Fibroblast of the aortic adventitia (primary cell): ENCODE data around the gene TM2D3. TPM values are rescaled to one million over a fixed set of nuclear protein-coding genes. Genes with fewer than 3 reads are reported as not detected.

Experiments
- DNase-seq: peaks from one replicate; pipeline ENCODE4 v3.0.0-alpha.2; 2010; ENCODE audit warnings: low read depth
- H3K4me3 ChIP-seq: 2 replicates; pipeline ENCODE4 v1.5.1; 2011; ENCODE audit warnings: low read depth, mild to moderate bottlenecking, control low read depth, low read length, moderate library complexity
- small RNA-seq: library from RNA; depleted of rRNA; stranded (forward); fragments of <200 nt; gene quantifications from one replicate; pipeline ENCODE3, GENCODE V24; 2012
- total RNA-seq: library from RNA; depleted of rRNA; stranded (reverse); fragments of >200 nt; gene quantifications from 2 replicates; pipeline ENCODE4 v1.2.3, GENCODE V29; 2012; ENCODE audit warnings: low replicate concordance
- TF ChIP-seq, protein P1 (sequence below): IDR thresholded peaks from 2 replicates; pipeline ENCODE4 v1.5.1; 2011; ENCODE audit warnings: mild to moderate bottlenecking, low read length, control low read depth, inconsistent platforms; ENCODE audit not compliant: insufficient read depth

Gene TM2D3
- total RNA-seq, 1 donor: 37.0 TPM

GRCh38 chr15:101600035-101600434 lies 52.1 kb downstream of the TM2D3 start:
- no peak for DNase-seq
- no peak overlapping the region for H3K4me3 ChIP-seq
- TF ChIP-seq, protein P1, sequence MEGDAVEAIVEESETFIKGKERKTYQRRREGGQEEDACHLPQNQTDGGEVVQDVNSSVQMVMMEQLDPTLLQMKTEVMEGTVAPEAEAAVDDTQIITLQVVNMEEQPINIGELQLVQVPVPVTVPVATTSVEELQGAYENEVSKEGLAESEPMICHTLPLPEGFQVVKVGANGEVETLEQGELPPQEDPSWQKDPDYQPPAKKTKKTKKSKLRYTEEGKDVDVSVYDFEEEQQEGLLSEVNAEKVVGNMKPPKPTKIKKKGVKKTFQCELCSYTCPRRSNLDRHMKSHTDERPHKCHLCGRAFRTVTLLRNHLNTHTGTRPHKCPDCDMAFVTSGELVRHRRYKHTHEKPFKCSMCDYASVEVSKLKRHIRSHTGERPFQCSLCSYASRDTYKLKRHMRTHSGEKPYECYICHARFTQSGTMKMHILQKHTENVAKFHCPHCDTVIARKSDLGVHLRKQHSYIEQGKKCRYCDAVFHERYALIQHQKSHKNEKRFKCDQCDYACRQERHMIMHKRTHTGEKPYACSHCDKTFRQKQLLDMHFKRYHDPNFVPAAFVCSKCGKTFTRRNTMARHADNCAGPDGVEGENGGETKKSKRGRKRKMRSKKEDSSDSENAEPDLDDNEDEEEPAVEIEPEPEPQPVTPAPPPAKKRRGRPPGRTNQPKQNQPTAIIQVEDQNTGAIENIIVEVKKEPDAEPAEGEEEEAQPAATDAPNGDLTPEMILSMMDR: no peak

GRCh38 chr15:101599091-101599490 lies 53.1 kb downstream of the TM2D3 start:
- no peak overlapping the region for H3K4me3 ChIP-seq
- TF ChIP-seq, protein P1: no peak
- no peak for DNase-seq

DNA sequence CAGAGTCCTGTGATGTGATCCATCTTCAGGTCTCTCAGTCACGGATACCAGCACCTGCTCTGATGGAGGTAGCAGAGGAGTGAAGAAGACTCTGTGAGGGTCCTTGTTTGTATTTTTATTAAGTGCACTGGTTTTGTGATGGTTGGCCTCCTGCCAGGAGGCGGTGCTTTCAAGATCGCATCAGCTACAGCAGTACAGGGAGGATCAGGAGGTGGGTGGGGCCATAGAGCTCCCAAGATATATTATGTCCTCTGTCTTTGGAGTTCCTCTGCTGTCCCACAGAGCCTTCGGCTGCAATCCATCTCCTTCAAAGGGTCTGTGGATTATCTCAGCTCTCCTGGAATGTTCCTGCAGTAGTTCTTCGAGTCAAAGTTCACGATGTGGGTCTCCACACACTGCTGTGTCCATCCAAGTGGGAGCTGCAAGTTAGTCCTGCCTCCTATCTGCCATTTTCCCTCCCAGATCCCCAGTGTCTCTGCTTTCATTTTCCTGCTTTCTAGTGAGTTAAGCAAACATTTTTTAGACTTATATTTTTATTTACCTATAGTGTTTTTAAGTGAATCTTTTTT lies 54.7 kb downstream of the TM2D3 start:
- DNase-seq: no peak
- no peak overlapping the region for H3K4me3 ChIP-seq
- TF ChIP-seq, protein P1: no peak

- no peak overlapping the region for H3K4me3 ChIP-seq
- no peak for DNase-seq
- TF ChIP-seq, protein P1: no peak
These were observed 55.5 kb downstream of the TM2D3 start for GRCh38 chr15:101596633-101597032.

Small RNA genes lying within 50 kb of the gene (small RNA-seq; reads per million reads assigned to genes)
- not detected for gene RNU6-807P

Other genes with a start within 250 kb of the TM2D3 start
- gene PCSK6, start 162.7 kb downstream of the TM2D3 start, total RNA-seq: 0.81 TPM in 1 of 2 replicates, not detected in the other
- gene TARS3, start 72.1 kb upstream of the TM2D3 start, total RNA-seq: 10.0 and 12.1 TPM in 2 replicates
- gene OR4F6, start 151.1 kb upstream of the TM2D3 start, total RNA-seq: not detected in 2 replicates
- not detected in 2 replicates for gene OR4F15, start 159.8 kb upstream of the TM2D3 start, total RNA-seq